DND-41 (cell line): ENCODE results near the gene ITGAE.
"Not testable (repeated sequence)": the region's sequence is repeated elsewhere in the genome, so short reads cannot be mapped to it uniquely, and the experiment has no call there.

Source experiments
- ATAC-seq: fragments of 200-7000 bp; cut with Tn5 transposase; 3 replicates; pipeline ENCODE4 v1.9.1; 2021; ENCODE audit warnings: low read depth; ENCODE audit not compliant: insufficient read depth
- DNase-seq: peaks from one replicate; pipeline ENCODE4 v3.0.0-alpha.2; 2020
- H2AFZ ChIP-seq: 2 replicates; pipeline ENCODE4 v1.6.0; 2012; ENCODE audit warnings: low read depth, low read length
- H3K27ac ChIP-seq: 2 replicates; pipeline ENCODE4 v1.5.1; 2012; ENCODE audit warnings: low read length, inconsistent platforms
- H3K27me3 ChIP-seq: fragments of 200-600 bp; sonication (generic); 2 replicates; pipeline ENCODE4 v1.6.0; 2012; ENCODE audit warnings: low read length, mild to moderate bottlenecking, inconsistent platforms; ENCODE audit not compliant: insufficient read depth, poor library complexity
- H3K36me3 ChIP-seq: 2 replicates; pipeline ENCODE4 v1.5.1; 2012; ENCODE audit warnings: low read length, inconsistent platforms; ENCODE audit not compliant: insufficient read depth
- H3K4me1 ChIP-seq: 2 replicates; pipeline ENCODE4 v1.5.1; 2012; ENCODE audit warnings: mild to moderate bottlenecking, low read length; ENCODE audit not compliant: insufficient read depth
- H3K4me2 ChIP-seq: 2 replicates; pipeline ENCODE4 v1.6.0; 2012; ENCODE audit warnings: mild to moderate bottlenecking, moderate library complexity, low read length, inconsistent platforms; ENCODE audit not compliant: insufficient read depth
- H3K4me3 ChIP-seq, 2 experiments: fragments of 200-600 bp in 1 of 2; shearing (Covaris generic) in 1 of 2; 2 replicates each; pipeline ENCODE4 v1.5.1; 2012 to 2016; ENCODE audit warnings: inconsistent platforms in 2 of 2, low read length in 2 of 2, mild to moderate bottlenecking in 2 of 2, low read depth in 1 of 2, moderate library complexity in 1 of 2
- H3K79me2 ChIP-seq: 2 replicates; pipeline ENCODE4 v1.6.0; 2012; ENCODE audit warnings: low read length, inconsistent platforms; ENCODE audit not compliant: insufficient read depth
- H3K9ac ChIP-seq: 2 replicates; pipeline ENCODE4 v1.6.0; 2012; ENCODE audit warnings: low read depth, mild to moderate bottlenecking, inconsistent platforms, low read length, moderate library complexity
- H3K9me3 ChIP-seq: 2 replicates; pipeline ENCODE4 v1.5.1; 2012; ENCODE audit warnings: low read length, moderate library complexity, mild to moderate bottlenecking, inconsistent platforms; ENCODE audit not compliant: insufficient read depth, severe bottlenecking
- H4K20me1 ChIP-seq: 2 replicates; pipeline ENCODE4 v1.6.0; 2012; ENCODE audit warnings: low read length; ENCODE audit not compliant: insufficient read depth
- EZH2 ChIP-seq: IDR thresholded peaks from 3 replicates; pipeline ENCODE4 v1.6.1; 2012; ENCODE audit warnings: borderline replicate concordance, low read depth, mild to moderate bottlenecking, moderate library complexity, low read length, inconsistent platforms; ENCODE audit not compliant: severe bottlenecking
- TF ChIP-seq, protein P1 (sequence below): IDR thresholded peaks from 2 replicates; pipeline ENCODE4 v1.5.1; 2012; ENCODE audit warnings: borderline replicate concordance, low read length, moderate library complexity, mild to moderate bottlenecking; ENCODE audit not compliant: poor library complexity, severe bottlenecking; ENCODE audit errors: extremely low read depth

ITGAE gene

DNA sequence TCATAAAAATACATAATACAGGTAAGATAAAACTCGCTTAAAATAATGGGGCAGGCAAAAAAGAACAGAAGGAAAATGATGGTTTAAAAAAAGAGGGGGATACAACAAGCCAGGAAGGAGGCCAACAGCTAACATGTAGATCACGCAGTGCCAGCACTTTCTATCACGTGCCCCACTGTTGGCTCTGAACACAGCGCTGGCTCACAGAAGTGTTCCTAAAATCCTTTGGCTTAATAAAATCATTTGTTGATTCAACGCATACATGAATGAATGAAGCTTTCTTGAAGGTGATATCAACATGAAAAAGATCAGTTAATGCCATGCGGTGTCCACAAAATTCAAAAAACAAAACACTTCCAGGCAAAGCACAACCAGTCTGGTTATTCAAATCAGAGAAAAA lies 8.5 kb downstream of the ITGAE start:
- Histone ChIP-seq H3K4me1 (peaks cover 59% of the 10 kb centered on the region), H4K20me1 (no peaks in the 10 kb centered on the region), H3K36me3 (no peaks in the 10 kb centered on the region), H3K79me2 (no peaks in the 10 kb centered on the region), H3K9ac (no peak overlapping the region), H2AFZ (no peak overlapping the region), H3K27me3 (no peaks in the 10 kb centered on the region), H3K27ac (peak overlapping the region; percentile 15; the same call in 1 of the 2 replicates), H3K4me3 (no peak overlapping the region), H3K4me2 (no peak overlapping the region), H3K9me3 (no peaks in the 10 kb centered on the region)
- DNase-seq (no peak), ATAC-seq (no peak)
- TF ChIP-seq, protein P1, sequence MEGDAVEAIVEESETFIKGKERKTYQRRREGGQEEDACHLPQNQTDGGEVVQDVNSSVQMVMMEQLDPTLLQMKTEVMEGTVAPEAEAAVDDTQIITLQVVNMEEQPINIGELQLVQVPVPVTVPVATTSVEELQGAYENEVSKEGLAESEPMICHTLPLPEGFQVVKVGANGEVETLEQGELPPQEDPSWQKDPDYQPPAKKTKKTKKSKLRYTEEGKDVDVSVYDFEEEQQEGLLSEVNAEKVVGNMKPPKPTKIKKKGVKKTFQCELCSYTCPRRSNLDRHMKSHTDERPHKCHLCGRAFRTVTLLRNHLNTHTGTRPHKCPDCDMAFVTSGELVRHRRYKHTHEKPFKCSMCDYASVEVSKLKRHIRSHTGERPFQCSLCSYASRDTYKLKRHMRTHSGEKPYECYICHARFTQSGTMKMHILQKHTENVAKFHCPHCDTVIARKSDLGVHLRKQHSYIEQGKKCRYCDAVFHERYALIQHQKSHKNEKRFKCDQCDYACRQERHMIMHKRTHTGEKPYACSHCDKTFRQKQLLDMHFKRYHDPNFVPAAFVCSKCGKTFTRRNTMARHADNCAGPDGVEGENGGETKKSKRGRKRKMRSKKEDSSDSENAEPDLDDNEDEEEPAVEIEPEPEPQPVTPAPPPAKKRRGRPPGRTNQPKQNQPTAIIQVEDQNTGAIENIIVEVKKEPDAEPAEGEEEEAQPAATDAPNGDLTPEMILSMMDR: no peak
- no peak for TF ChIP-seq EZH2

DNA sequence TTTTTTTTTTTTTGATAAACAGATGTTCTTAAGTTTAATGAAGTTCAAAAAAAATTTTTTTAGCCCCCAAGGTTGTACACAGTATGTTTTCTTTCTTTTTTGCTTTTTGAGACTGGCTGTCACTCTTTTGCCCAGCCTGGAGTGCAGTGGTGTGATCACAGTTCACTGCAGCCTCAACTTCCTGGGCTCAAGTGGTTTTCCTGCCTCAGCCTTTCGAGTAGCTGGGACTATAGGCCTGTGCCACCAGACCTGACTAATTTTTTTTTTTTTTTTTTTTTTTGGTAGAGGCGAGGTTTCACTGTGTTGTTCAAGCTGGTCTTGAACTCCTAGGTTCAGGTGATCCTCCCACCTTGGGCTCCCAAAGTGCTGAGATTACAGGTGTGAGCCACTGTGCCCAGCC lies 12.8 kb downstream of the ITGAE start:
- H3K9me3 ChIP-seq: no peaks in the 10 kb centered on the region
- no peaks in the 10 kb centered on the region for H3K36me3 ChIP-seq
- H3K27ac ChIP-seq: peak overlapping the region; percentile 78
- no peaks in the 10 kb centered on the region for H3K79me2 ChIP-seq
- no peaks in the 10 kb centered on the region for H4K20me1 ChIP-seq
- peak overlapping the region; percentile 21 for H3K9ac ChIP-seq
- no peaks in the 10 kb centered on the region for H3K27me3 ChIP-seq
- H3K4me1 ChIP-seq: peaks cover 38% of the 10 kb centered on the region
- TF ChIP-seq, protein P1: no peak
- ATAC-seq (peak; percentile 89), DNase-seq (peak; percentile 84)
- peak overlapping the region; percentile 56 for H3K4me2 ChIP-seq
- H2AFZ ChIP-seq: no peak overlapping the region
- no peak overlapping the region for H3K4me3 ChIP-seq

GRCh38 chr17:3785323-3785722 lies 15.7 kb downstream of the ITGAE start:
- not testable (repeated sequence) for ATAC-seq, H3K9ac ChIP-seq, H4K20me1 ChIP-seq, H3K36me3 ChIP-seq, H3K79me2 ChIP-seq, H2AFZ ChIP-seq, H3K9me3 ChIP-seq, DNase-seq, H3K27me3 ChIP-seq, H3K4me2 ChIP-seq, H3K4me3 ChIP-seq, H3K27ac ChIP-seq
- peaks cover 30% of the 10 kb centered on the region for H3K4me1 ChIP-seq

DNA sequence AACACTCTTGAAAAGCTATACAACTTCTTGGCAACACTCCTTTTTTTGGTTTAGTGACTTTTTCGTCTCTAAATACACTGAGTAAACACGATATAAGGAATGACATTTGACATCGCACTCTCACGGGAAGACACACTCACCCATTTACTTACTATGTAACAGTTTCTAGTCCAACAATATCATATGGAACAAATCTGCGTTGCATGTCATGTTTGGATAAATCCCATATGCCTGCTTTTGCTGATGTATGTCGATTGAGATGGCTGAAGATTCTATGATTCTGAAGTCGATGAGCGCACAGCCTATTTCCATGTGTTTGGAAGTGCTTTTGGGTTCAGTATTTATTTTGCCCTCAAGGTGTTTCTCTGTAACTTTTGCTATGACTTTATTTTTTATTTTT lies 18.2 kb downstream of the ITGAE start:
- DNase-seq (no peak), ATAC-seq (no peak)
- Histone ChIP-seq H2AFZ (no peak overlapping the region), H3K79me2 (no peaks in the 10 kb centered on the region), H3K27me3 (no peaks in the 10 kb centered on the region), H3K27ac (no peak overlapping the region), H4K20me1 (no peaks in the 10 kb centered on the region), H3K4me1 (peaks cover 6% of the 10 kb centered on the region), H3K9me3 (no peaks in the 10 kb centered on the region), H3K4me3 (no peak overlapping the region), H3K4me2 (no peak overlapping the region), H3K36me3 (no peaks in the 10 kb centered on the region), H3K9ac (no peak overlapping the region)
- TF ChIP-seq, protein P1: no peak
- no peak for TF ChIP-seq EZH2
